HG03469 (cell line): ENCODE results near the gene YIPF5.

Source experiments
- ATAC-seq: cut with Tn5 transposase; IDR thresholded peaks from one replicate; pipeline ENCODE4 v1.9.1; 2021; ENCODE audit warnings: mild to moderate bottlenecking, moderate library complexity, moderate number of reproducible peaks; ENCODE audit not compliant: unreplicated experiment

Gene YIPF5

GRCh38 chr5:144170276-144171024, at the start of gene YIPF5, which contains the start of gene KCTD16:
YIPF5 (minus strand) TSS chr5:144170659; CDS start chr5:144169955, 704 bp downstream.
KCTD16 (plus strand) TSS chr5:144170873.
- ATAC-seq: peak; percentile 100

DNA sequence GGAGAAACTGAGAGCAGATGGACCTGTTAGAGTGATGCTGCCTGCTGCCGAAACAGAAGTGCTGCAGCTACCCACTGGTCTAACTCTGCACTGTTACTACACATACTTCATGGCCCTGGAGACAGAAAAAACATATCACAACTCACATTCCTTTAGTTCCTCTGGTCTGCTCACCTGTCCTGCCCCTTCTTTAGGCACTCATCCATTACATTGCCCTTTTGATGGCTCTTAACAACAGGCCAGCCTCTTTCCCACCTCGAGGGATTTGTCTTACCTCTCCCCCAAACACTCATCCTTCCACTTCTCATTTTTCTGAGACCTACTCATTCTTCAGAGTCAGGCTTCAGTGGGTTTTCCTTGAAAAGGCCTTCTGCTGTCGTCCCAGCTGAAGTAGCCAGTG, 49.4 kb upstream of the YIPF5 start:
- ATAC-seq: no peak

GRCh38 chr5:144210655-144211054, 40.2 kb upstream of the YIPF5 start:
- no peak for ATAC-seq

DNA sequence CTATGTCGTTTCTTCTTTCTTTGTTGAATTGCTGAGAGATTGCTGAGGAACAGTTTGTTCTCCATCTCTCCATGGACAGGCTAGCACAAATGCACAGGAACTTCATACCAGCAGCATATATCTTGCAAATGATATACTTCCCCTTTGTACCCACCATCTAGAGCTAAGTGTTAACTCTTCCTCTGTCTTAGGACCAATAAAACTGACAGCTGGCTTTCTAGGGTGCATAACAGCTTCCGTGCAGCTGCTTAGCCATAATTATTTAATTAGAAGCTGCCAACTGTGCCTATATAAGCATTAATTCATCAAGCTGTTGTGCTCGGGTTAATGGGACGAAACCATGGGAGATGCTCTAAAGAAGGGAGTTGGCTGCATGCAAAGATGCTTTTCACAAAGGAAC, 38.9 kb upstream of the YIPF5 start:
- no peak for ATAC-seq

DNA sequence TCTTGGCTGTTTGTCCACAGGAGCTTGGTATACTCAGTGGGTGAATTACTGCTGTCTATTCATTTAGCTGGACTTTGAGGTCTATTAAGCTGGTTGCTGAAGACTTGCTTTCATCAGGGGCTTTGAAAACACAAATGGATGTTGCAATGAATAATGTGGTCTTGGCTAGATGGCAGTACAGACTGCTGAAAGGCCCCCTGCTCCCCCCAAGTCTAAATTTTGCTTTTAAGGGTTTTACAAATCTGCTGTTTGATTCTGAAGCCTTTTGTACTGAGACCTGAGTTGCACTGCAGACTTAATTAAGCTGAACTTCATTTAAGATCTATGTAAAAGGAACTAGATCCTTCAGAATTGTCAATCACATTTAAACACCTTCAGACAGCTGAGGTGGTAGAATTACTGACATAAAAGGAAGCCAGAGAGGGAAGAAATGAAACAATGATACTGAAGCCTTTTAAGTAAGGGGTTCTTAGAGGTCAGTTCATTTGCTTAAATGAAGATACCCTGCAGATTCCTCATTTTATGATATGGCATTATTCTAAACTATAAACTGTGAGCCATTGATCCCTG, 37.5 kb upstream of the YIPF5 start:
- no peak for ATAC-seq

DNA sequence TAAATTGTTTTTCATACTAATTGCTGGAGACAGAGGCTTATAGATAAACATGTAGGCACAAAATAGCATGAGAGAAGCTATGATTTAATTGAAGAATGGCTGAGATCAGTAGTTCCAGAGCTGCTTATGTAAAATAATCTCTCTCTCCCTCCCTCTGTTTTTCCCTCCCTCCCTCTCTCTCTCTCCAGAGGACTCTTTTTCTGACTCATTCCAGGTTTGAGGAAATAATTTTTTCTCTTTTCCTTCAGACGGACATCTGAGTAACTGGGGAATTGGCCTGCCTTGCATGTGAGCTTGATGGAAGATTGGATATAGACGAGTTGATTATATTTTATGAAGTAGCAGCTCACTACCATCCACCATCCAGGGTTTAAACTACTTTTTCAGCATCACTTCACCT, 35.7 kb upstream of the YIPF5 start:
- ATAC-seq: no peak

- ATAC-seq: no peak
Measured at GRCh38 chr5:144205141-144205551, 34.7 kb upstream of the YIPF5 start.

DNA sequence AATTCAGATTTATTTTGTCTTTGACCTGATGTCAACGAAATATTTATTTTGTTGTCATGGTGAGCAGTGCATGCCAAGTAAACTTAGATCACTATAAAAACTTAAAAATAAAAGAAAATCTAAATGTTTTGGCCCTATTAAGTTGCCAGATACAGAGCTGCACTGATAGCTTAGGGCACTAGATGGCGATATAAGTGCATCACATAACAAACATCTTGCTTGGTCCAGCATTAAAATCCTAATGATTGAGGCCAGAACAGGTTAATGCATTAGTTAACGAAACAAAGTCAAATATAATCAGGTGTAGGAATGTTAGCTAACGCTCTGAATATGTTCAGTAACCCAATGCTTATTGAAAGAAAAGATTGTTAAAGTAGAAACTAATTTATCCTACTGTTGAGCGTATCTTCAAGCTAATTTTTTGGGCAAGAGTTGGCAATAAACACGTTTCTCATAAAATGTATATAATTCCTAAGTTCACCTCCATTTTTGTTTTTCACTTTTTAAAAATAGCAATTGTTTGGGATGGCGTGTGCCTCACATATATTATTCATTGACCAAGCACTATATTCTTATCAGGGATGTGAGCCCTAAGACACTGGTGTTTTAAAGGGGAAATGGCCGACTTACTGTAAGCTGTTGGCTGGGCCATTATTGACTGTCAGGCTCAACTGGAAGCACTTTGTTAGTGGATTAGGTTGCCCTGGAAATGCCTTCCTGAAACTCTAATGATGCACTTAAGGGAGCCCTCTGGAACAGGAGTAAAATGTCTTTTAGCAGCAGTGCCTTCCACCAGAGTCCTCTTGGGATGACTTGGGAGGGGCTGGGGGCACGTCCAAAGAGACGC, 33.5 kb upstream of the YIPF5 start:
- no peak for ATAC-seq

- ATAC-seq: no peak
Measured at GRCh38 chr5:144202726-144203125, 32.3 kb upstream of the YIPF5 start.

DNA sequence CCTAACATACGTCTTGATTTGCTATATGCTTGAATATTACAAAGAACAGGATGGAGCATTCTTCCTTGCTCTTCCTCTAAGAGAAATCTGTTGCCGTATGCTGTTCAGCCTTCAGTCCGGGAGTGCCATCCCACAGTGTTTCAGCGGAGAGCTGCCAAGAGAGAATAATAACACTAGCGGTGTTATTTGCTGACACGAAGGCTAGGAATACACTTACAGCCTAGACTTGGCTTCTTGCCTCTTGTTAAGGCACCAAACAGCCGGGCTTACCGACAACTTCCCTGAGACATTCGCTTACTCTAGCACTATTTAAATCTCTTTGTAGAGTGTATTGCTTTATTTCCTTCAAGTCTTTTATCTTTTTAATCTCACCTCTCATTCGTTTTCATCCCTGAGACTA, 31.6 kb upstream of the YIPF5 start:
- ATAC-seq: no peak

DNA sequence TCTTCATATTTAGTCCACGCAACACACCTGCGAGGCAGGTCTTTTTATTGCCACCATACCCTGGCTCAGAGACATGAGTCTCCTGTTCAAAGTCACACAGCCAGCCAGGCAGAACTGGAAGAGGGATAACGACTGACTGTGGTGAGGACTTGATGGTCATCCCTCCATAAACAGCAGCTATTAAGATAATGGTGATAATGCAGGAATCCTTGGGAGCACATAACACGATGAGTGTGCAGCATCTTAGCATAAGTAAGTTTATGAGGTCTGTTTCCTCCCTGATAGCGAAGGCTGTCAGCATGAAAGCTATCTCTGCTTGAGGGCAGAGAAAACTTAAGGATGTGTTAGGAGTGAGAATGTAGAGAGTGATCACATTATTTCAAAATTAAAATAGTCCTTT, 31.1 kb upstream of the YIPF5 start:
- ATAC-seq: no peak

- no peak for ATAC-seq
Measured at GRCh38 chr5:144198386-144198785, 27.9 kb upstream of the YIPF5 start.

- ATAC-seq: no peak
Measured at GRCh38 chr5:144196612-144197011, 26.2 kb upstream of the YIPF5 start.

- ATAC-seq: no peak
Measured at GRCh38 chr5:144195448-144195847, 25.0 kb upstream of the YIPF5 start.

- ATAC-seq: no peak
Measured at GRCh38 chr5:144194144-144194543, 23.7 kb upstream of the YIPF5 start.

GRCh38 chr5:144192661-144193060, 22.2 kb upstream of the YIPF5 start:
- ATAC-seq: no peak

GRCh38 chr5:144191998-144192397, 21.5 kb upstream of the YIPF5 start:
- ATAC-seq: peak; percentile 75

DNA sequence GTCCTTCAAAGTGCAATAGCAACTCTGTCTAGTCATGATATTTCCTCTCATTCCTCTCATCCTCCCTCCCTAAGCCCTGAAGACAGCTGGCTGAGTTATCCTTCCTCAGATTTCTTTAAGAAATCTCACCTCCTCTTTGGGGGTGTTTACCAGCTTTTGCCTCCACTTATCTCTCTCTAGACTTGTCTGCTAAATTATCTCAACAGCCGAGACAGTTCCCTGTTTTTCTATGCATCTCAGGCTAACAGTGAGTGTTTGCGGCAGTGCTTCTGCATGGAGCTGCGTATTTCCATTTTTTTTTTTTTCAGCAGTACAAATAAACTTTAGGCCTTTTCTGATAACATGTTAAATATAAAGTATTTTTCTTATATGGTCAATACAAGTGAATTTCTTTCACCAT, 21.1 kb upstream of the YIPF5 start:
- no peak for ATAC-seq

DNA sequence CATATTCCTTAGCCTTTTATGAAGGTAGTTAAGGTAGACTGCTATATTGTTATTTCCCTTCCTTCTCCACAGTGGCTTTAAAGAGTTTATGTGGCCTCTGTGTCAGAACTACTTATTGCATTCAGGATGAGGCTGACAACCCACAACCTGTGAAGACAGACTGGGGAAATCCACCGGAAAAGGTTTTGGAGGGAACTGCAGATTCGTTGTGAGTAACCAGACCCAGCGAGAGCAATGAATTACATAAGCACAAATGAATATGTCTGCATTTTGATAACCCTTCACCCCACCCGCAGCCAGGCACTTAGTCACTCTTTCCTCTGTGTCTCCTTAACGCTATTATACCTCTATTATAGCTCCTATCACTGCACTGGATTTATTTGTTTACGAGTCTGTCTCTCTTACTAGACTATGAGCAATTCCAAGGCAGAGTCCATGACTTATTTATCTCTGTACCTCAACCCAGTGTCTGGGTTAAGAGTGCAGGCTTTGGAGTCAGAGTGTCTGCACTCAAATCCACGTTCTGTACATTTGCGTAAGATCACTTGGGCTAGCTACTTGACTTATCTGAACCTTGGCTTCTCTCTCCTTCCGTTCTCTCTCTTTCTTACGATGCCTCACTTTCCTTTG, 19.5 kb upstream of the YIPF5 start:
- peak; percentile 40 for ATAC-seq

DNA sequence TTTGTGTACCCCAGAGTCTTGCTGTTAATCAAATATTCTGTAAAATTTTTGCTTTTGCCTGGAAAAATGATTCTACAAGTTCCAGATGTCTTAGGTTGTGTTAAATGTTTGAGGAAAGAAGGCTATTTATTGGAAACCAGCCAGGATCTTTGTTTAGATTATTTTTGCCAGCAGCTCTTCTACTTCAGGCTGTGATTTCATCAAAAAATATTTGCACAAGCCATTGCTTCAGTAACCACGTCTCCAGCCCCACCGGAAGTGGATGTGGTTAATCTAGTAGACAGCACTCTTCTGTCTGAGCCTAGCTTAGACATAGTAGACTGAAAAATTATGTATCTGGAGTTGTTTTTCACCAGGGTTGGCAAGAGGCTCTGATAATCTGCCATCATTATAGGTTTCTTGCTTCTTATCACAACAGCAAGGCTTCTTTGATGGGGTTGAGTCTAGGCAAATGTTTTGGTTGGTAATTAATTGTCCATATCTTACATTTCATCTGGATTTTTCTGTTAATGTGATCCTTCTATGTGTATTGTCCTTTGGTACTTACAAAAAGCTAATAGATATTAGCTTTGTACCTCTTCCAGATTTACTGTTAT, 17.3 kb upstream of the YIPF5 start:
- ATAC-seq: peak; percentile 64
